ENCODE measurements around the gene CPD.

Gene CPD

GRCh38 chr17:30393491-30393890 lies 14.8 kb downstream of the CPD start:
- Histone ChIP-seq H3K27me3 (replicated peaks) (no peaks in the 10 kb centered on the region), H3K4me3 (ENCODE audit: low read depth, low read length) (no peak overlapping the region), H3K36me3 (replicated peaks) (no peaks in the 10 kb centered on the region), H3K27ac (no peak overlapping the region)
- no peak for DNase-seq
- TF ChIP-seq CTCF (IDR thresholded peaks at IDR 0.05; ENCODE audit: low read depth, low read length, missing control alignments), result no peak
- in situ Hi-C loops (cut with HindIII; ENCODE audit: low pct_ligation_motif_present, low sequenced_read_pairs), result no loop called here

- Histone ChIP-seq H3K4me3 (ENCODE audit: low read depth, low read length) (no peak overlapping the region), H3K27me3 (replicated peaks) (no peaks in the 10 kb centered on the region), H3K36me3 (replicated peaks) (no peaks in the 10 kb centered on the region), H3K27ac (no peak overlapping the region)
- TF ChIP-seq CTCF (IDR thresholded peaks at IDR 0.05; ENCODE audit: low read depth, low read length, missing control alignments), result no peak
- in situ Hi-C loops (cut with HindIII; ENCODE audit: low pct_ligation_motif_present, low sequenced_read_pairs), result no loop called here
- no peak for DNase-seq
Measured at GRCh38 chr17:30393911-30394867, 15.5 kb downstream of the CPD start.

GRCh38 chr17:30395398-30396022 lies 16.8 kb downstream of the CPD start:
- Histone ChIP-seq H3K27me3 (replicated peaks) (no peaks in the 10 kb centered on the region), H3K36me3 (replicated peaks) (no peaks in the 10 kb centered on the region), H3K4me3 (ENCODE audit: low read depth, low read length) (no peak overlapping the region), H3K27ac (no peak overlapping the region)
- in situ Hi-C loops (cut with HindIII; ENCODE audit: low pct_ligation_motif_present, low sequenced_read_pairs), result no loop called here
- no peak for TF ChIP-seq CTCF (IDR thresholded peaks at IDR 0.05; ENCODE audit: low read depth, low read length, missing control alignments)
- no peak for DNase-seq

- Histone ChIP-seq H3K4me3 (ENCODE audit: low read depth, low read length) (no peak overlapping the region), H3K36me3 (replicated peaks) (no peaks in the 10 kb centered on the region), H3K27me3 (replicated peaks) (no peaks in the 10 kb centered on the region), H3K27ac (no peak overlapping the region)
- TF ChIP-seq CTCF (IDR thresholded peaks at IDR 0.05; ENCODE audit: low read depth, low read length, missing control alignments), result no peak
- DNase-seq, result no peak
- in situ Hi-C loops (cut with HindIII; ENCODE audit: low pct_ligation_motif_present, low sequenced_read_pairs), result no loop called here
Measured at GRCh38 chr17:30396129-30396528, 17.4 kb downstream of the CPD start.

GRCh38 chr17:30396612-30397011 lies 17.9 kb downstream of the CPD start:
- H3K36me3 ChIP-seq (replicated peaks), result no peaks in the 10 kb centered on the region
- in situ Hi-C loops (cut with HindIII; ENCODE audit: low pct_ligation_motif_present, low sequenced_read_pairs), result no loop called here
- no peak for TF ChIP-seq CTCF (IDR thresholded peaks at IDR 0.05; ENCODE audit: low read depth, low read length, missing control alignments)
- no peaks in the 10 kb centered on the region for H3K27me3 ChIP-seq (replicated peaks)
- DNase-seq, result no peak
- no peak overlapping the region for H3K4me3 ChIP-seq (ENCODE audit: low read depth, low read length)
- H3K27ac ChIP-seq, result no peak overlapping the region

Measured in brain microvascular endothelial cell (primary cell).